Liver (tissue), 3 donors: ENCODE measurements around the gene ADAMTS3.

Source experiments
- ATF3 ChIP-seq: IDR thresholded peaks from 2 replicates; pipeline ENCODE4 v1.6.1; 2016; ENCODE audit warnings: antibody characterized with exemption
- EGR1 ChIP-seq, 2 donors: IDR thresholded peaks; 2 replicates each; pipeline ENCODE4 v1.6.1; 2016 to 2018; ENCODE audit warnings: antibody characterized with exemption in 2 of 2, low read depth in 2 of 2
- FOXA1 ChIP-seq: IDR thresholded peaks from 2 replicates; pipeline ENCODE4 v1.6.1; 2016; ENCODE audit warnings: antibody characterized with exemption
- GABPA ChIP-seq, 2 donors: IDR thresholded peaks in 1 of 2; conservative IDR thresholded peaks in 1 of 2; 2 replicates each; pipeline ENCODE4 v1.6.1; 2016; ENCODE audit warnings: antibody characterized with exemption in 2 of 2, mild to moderate bottlenecking in 1 of 2, moderate library complexity in 1 of 2
- JUND ChIP-seq, 2 donors: IDR thresholded peaks; 2 replicates each; pipeline ENCODE4 v1.6.1; 2016; ENCODE audit warnings: antibody characterized with exemption in 2 of 2
- RAD21 ChIP-seq, 2 donors: IDR thresholded peaks; 2 replicates each; pipeline ENCODE4 v1.6.1; 2016; ENCODE audit warnings: antibody characterized with exemption in 2 of 2, mild to moderate bottlenecking in 2 of 2
- REST ChIP-seq: IDR thresholded peaks from 2 replicates; pipeline ENCODE4 v1.6.1; 2016; ENCODE audit warnings: antibody characterized with exemption, mild to moderate bottlenecking
- RXRA ChIP-seq, 2 donors: IDR thresholded peaks; 2 replicates each; pipeline ENCODE4 v1.6.1; 2017 to 2018; ENCODE audit warnings: antibody characterized with exemption in 2 of 2, mild to moderate bottlenecking in 1 of 2
- SP1 ChIP-seq: IDR thresholded peaks from 2 replicates; pipeline ENCODE4 v1.6.1; 2018; ENCODE audit warnings: antibody characterized with exemption, mild to moderate bottlenecking
- TAF1 ChIP-seq: conservative IDR thresholded peaks from 2 replicates; pipeline ENCODE4 v1.6.1; 2016; ENCODE audit warnings: antibody characterized with exemption, mild to moderate bottlenecking
- YY1 ChIP-seq: IDR thresholded peaks from 2 replicates; pipeline ENCODE4 v1.6.1; 2016; ENCODE audit warnings: antibody characterized with exemption, mild to moderate bottlenecking
- TF ChIP-seq, protein P1 (sequence below): IDR thresholded peaks from 2 replicates; pipeline ENCODE4 v1.6.1; 2016; ENCODE audit warnings: antibody characterized with exemption
- TF ChIP-seq, protein P2 (sequence below): fragments of 150-350 bp; IDR thresholded peaks from 2 replicates; pipeline ENCODE4 v1.5.1; 2017; ENCODE audit warnings: improper control_type of control experiment, low read depth, low read length; ENCODE audit not compliant: missing input control
- TF ChIP-seq, protein P3 (sequence below): IDR thresholded peaks from 2 replicates; pipeline ENCODE4 v1.6.1; 2016; ENCODE audit warnings: antibody characterized with exemption
- donor health status: healthy.
- donor health status: healthy.

DNA sequence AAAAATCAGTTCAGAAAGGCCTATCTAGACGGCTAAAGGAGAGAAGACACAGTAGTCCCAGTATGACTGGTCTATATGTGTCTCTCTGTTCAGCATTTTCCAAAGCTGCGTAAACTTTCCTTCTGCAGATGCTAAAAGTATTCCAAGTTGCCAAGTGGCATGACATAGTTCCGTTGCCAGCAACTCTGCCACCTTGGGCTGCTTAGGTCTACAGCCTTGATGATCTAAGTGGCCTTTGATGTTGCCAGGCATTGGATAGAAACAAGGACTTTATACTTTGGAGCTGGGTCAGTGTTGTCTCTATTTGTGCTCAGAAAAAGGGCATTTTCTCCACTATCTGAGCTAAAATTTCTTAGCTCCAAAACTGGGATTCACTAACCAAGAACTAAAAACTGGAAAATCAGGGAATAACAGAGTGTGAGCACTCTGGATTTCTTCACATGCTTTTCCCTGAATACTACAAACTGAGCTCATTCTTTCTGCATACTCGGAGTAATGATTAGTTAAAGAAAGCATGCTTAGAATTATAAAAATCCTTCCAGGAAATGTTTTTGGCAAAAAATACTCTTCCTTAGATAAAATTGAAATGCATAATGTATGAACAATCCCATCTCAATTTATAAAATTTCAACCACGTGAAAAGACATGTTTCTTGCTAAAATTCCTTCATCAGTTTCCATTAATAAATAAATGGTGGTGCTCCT lies 191.4 kb downstream of the ADAMTS3 start:
- TF ChIP-seq, protein P1, sequence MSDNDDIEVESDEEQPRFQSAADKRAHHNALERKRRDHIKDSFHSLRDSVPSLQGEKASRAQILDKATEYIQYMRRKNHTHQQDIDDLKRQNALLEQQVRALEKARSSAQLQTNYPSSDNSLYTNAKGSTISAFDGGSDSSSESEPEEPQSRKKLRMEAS, result no peak
- TF ChIP-seq, protein P2, sequence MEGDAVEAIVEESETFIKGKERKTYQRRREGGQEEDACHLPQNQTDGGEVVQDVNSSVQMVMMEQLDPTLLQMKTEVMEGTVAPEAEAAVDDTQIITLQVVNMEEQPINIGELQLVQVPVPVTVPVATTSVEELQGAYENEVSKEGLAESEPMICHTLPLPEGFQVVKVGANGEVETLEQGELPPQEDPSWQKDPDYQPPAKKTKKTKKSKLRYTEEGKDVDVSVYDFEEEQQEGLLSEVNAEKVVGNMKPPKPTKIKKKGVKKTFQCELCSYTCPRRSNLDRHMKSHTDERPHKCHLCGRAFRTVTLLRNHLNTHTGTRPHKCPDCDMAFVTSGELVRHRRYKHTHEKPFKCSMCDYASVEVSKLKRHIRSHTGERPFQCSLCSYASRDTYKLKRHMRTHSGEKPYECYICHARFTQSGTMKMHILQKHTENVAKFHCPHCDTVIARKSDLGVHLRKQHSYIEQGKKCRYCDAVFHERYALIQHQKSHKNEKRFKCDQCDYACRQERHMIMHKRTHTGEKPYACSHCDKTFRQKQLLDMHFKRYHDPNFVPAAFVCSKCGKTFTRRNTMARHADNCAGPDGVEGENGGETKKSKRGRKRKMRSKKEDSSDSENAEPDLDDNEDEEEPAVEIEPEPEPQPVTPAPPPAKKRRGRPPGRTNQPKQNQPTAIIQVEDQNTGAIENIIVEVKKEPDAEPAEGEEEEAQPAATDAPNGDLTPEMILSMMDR, result no peak
- TF ChIP-seq RAD21 (IDR thresholded peaks at IDR 0.05) (no peak), TAF1 (no peak), SP1 (no peak), ATF3 (no peak), REST (no peak), EGR1 (IDR thresholded peaks at IDR 0.05; ENCODE audit: low read depth in 2 of 2) (no peak), RXRA (IDR thresholded peaks at IDR 0.05) (no peak), GABPA (IDR thresholded peaks at IDR 0.05 in 1 of 2, conservative IDR thresholded peaks at IDR 0.05 in 1 of 2) (no peak), FOXA1 (no peak), YY1 (no peak), JUND (IDR thresholded peaks at IDR 0.05) (no peak)
- TF ChIP-seq, protein P3, sequence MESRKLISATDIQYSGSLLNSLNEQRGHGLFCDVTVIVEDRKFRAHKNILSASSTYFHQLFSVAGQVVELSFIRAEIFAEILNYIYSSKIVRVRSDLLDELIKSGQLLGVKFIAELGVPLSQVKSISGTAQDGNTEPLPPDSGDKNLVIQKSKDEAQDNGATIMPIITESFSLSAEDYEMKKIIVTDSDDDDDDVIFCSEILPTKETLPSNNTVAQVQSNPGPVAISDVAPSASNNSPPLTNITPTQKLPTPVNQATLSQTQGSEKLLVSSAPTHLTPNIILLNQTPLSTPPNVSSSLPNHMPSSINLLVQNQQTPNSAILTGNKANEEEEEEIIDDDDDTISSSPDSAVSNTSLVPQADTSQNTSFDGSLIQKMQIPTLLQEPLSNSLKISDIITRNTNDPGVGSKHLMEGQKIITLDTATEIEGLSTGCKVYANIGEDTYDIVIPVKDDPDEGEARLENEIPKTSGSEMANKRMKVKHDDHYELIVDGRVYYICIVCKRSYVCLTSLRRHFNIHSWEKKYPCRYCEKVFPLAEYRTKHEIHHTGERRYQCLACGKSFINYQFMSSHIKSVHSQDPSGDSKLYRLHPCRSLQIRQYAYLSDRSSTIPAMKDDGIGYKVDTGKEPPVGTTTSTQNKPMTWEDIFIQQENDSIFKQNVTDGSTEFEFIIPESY, result no peak
